Measurements from ENCODE around the gene DEFB129.
"Not testable (repeated sequence)": the region's sequence is repeated elsewhere in the genome, so short reads cannot be mapped to it uniquely, and the experiment has no call there.

Gene DEFB129

DNA sequence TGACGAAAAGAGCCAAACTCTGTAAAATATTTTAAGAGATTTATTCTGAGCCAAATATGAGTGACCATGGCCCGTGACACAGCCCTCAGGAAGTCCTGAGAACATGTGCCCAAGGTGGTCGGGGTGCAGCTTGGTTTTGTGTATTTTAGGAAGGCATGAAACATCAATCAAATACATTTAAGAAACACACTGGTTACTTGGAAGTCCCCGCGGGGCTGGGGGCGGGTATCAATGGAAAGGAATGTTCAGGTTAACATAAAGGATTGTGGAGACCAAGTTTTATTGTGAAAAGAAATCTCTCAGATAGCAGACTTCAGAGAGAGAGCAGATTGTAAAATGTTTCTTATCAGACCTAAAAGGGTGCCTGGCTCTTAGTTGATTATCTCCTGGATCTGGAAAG is 26.4 kb downstream of the DEFB129 start:
- not testable (repeated sequence) for DNase-seq

DNA sequence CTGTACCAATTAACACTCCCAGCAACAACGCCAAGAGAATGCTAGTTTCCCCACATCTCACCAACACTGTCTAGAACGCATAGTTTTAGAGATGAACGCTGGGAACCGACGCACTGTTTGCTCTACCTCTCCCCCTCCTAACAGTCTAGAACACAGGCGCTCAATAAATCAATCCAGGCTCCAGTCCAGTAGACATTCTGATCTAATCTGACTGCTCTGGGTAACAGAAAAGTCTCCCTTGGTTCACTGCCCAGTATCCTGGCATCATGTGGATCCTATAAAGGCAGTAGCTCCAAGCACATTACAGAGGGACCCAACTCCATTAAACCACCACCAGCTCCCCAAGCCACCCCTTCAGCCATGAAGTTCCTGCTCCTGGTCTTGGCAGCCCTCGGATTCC is 30.4 kb downstream of the DEFB129 start, which contains the start of gene DEFB132:
DEFB132 (plus strand) TSS at position 306 of the 400 bp plus-strand sequence; CDS start at position 361, 55 bp downstream.
- no peak for DNase-seq

- DNase-seq, result peak; percentile 53
These were observed 31.3 kb downstream of the DEFB129 start for GRCh38 chr20:258269-258858.

GRCh38 chr20:258963-259362 is 31.9 kb downstream of the DEFB129 start:
- peak; percentile 19 for DNase-seq

DNA sequence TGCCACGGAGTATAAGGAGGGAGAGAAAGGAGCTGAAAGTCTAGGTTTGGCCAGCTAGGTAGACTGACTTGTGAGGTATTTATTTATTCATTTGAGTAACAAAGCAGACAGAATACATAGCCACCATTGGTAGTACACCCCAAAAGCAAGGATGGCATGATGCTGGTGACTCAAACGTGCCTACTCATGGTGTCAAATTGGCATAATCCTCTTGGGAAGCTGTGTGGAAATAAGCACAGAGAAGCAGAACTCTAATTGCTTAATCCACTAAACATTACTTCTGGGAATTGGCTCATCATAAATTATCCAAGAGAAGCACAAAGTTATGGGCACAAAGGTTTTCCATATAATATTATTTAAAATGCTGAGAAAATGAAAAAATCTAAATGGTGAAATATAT is 32.9 kb downstream of the DEFB129 start:
- no peak for DNase-seq

DNA sequence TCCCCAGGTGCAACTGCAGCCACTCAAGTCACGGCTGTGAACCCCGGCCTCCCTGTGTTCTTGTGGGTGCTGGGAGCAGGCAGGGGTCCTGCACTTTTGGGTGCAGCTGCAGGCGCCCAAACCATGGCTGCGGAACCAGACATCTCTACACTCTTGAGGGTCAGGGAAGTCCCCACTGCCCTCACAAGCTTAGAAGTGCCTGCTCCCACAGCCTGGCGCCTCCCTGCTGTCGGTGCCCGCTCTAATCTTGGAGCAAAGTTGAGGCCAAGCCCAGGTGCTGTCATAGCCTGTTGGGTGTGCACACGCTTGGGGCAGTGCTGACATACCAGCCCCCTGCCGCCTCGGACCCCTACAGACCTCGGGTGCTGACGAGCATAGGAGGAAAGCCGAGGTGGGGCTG is 36.6 kb downstream of the DEFB129 start:
- DNase-seq, result no peak

GRCh38 chr20:266596-267562 is 39.8 kb downstream of the DEFB129 start:
- DNase-seq, result peak; percentile 93

GRCh38 chr20:270517-270916 is 43.5 kb downstream of the DEFB129 start:
- DNase-seq, result no peak

GRCh38 chr20:271069-271468 is 44.0 kb downstream of the DEFB129 start:
- DNase-seq, result no peak

- no peak for DNase-seq
These were observed 44.5 kb downstream of the DEFB129 start for GRCh38 chr20:271528-271927.

DNA sequence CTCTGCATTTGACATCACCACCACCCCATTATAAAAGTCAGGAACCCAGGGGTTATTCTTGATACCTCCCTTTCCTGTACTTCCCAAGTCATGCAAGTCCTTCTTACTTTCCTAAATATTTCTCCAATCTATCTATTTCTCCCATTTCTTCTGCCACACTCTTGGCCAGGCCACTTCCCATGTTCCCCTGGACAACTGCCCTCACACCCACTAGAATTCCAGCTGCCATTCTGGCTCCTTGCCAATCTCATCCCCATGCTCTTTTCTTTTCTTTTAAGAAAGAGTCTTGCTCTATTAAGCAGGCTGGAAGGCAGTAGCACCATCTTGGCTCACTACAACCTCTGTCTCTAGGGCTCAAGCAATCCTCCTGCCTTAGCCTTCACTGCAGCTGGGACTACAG is 45.7 kb downstream of the DEFB129 start:
- DNase-seq, result no peak

DNA sequence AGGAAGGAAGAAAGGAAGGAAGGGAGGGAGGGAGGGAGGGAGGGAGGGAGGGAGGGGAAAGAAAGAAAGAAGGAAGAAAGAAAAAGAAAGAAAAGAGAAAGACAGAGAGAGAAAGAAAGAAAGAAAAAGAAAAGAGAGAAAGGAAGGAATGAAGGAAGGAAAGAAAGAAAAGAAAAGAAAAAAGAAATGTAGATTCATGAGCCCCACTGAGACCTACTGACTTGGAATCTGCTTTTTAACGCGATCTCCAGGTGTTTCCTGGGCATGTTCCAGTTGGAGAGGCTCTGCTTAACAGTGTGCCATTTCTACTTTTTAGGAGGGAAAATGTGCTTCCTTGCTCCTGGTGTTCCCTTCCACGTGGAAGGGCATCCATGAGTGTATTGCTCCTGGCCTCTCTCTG is 46.8 kb downstream of the DEFB129 start:
- DNase-seq, result no peak

- no peak for DNase-seq
These were observed 48.7 kb downstream of the DEFB129 start for GRCh38 chr20:275791-276190.

GRCh38 chr20:276620-277495 is 49.8 kb downstream of the DEFB129 start:
- no peak for DNase-seq

DNA sequence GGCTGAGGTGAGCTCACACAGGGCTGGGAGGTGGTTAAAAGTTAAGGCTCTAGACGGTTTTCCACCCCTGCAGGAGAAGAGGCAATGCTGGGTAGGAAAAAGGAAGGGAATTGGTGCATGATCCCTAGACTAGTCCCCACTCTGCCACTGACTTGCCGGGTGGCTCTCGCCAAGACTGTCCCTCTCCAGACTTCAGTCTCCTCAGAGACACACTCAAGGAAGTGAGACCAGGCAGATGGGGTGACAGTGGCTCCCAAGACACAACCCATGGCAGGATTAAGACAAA is 50.4 kb downstream of the DEFB129 start:
- DNase-seq, result no peak

GRCh38 chr20:278181-278580 is 51.1 kb downstream of the DEFB129 start:
- DNase-seq, result no peak

DNA sequence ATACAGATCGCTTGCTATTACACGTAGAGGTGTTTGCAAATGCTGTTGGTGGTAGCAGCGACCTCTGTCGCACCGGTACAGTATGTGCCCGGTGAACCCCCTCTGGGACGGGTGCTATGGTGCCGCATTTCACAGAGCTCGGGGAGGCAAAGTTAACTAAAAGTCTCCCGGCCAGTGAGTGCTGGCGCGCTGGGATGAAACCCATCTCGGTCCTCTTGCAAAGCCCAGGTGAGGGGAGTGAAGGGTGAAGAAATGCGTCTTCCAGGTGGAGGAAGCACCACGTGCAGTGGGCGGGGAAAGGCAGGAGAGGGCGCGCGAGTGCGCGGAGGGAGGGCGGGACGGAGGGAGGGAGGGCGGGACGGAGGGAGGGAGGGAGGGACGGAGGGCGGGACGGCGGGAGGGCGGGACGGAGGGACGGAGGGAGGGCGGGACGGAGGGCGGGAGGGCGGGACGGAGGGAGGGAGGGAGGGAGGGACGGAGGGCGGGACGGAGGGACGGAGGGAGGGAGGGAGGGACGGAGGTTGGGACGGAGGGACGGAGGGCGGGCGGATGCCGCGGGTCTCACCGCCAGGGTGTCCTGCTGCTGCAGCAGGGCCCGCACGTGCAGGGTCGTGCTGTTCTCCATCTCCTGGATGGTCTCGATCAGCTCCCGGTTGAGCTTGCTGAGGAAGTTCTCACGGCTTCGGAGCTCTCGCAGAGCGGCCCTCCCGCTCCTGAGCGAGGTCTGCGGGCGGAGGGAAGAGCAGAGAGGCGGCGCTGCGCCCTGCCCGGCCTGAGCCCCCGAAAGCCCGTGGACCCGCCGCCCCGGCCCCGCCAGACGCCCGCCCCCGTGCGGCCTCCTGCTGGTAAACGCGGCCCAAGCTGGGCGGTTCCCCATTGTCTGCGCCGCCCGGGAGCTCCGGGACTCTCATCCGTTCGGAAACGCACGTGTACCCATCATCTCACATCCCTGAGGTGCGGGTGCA is 51.8 kb downstream of the DEFB129 start:
- DNase-seq, result no peak
